ENCODE measurements around the gene LCN10.

The LCN10 gene

GRCh38 chr9:136734837-136735496, 7.8 kb downstream of the LCN10 start:
- DNase-seq: no peak

- no peak for DNase-seq
These were observed 9.1 kb downstream of the LCN10 start for GRCh38 chr9:136733611-136734010.

GRCh38 chr9:136732444-136733178, 10.1 kb downstream of the LCN10 start:
- no peak for DNase-seq

GRCh38 chr9:136729926-136730325, 12.8 kb downstream of the LCN10 start:
- no peak for DNase-seq

GRCh38 chr9:136729144-136729543, 13.6 kb downstream of the LCN10 start:
- DNase-seq: no peak

GRCh38 chr9:136728548-136729123, 14.1 kb downstream of the LCN10 start:
- no peak for DNase-seq

- no peak for DNase-seq
These were observed 14.6 kb downstream of the LCN10 start for GRCh38 chr9:136728080-136728547.

- DNase-seq: no peak
These were observed 16.0 kb downstream of the LCN10 start for GRCh38 chr9:136726631-136727191.

GRCh38 chr9:136726118-136726517, 16.6 kb downstream of the LCN10 start:
- DNase-seq: no peak

GRCh38 chr9:136725612-136726011, 17.1 kb downstream of the LCN10 start:
- DNase-seq: no peak

GRCh38 chr9:136724772-136725171, 18.0 kb downstream of the LCN10 start:
- DNase-seq: no peak

GRCh38 chr9:136723989-136724388, 18.8 kb downstream of the LCN10 start:
- DNase-seq: no peak

GRCh38 chr9:136723362-136723976, 19.3 kb downstream of the LCN10 start:
- DNase-seq: no peak

- no peak for DNase-seq
These were observed 19.8 kb downstream of the LCN10 start for GRCh38 chr9:136722969-136723356.

- no peak for DNase-seq
These were observed 20.4 kb downstream of the LCN10 start for GRCh38 chr9:136722093-136722968.

GRCh38 chr9:136721339-136722092, 21.2 kb downstream of the LCN10 start:
- DNase-seq: no peak

- DNase-seq: no peak
These were observed 21.8 kb downstream of the LCN10 start for GRCh38 chr9:136720898-136721338.

GRCh38 chr9:136720251-136720897, 22.4 kb downstream of the LCN10 start:
- no peak for DNase-seq

- DNase-seq: no peak
These were observed 23.4 kb downstream of the LCN10 start for GRCh38 chr9:136719195-136719880.
